Osteoblast (primary cell): ENCODE results near the gene SEMA5B. TPM values are rescaled to one million over a fixed set of nuclear protein-coding genes. Genes with fewer than 3 reads are reported as not detected.

Source experiments
- DNase-seq: peaks from one replicate; pipeline ENCODE4 v3.0.0; 2011; ENCODE audit warnings: low spot score, mixed read lengths; ENCODE audit not compliant: insufficient read length; ENCODE audit errors: missing footprints
- H2AFZ ChIP-seq: 2 replicates; pipeline ENCODE4 v1.6.0; 2011; ENCODE audit warnings: mild to moderate bottlenecking, low read length
- H3K27ac ChIP-seq: 2 replicates; pipeline ENCODE4 v1.5.1; 2011; ENCODE audit warnings: mild to moderate bottlenecking, low read depth, low read length, moderate library complexity
- H3K27me3 ChIP-seq: 2 replicates; pipeline ENCODE4 v1.6.0; 2012; ENCODE audit warnings: mild to moderate bottlenecking, control low read depth, inconsistent platforms, low read length, moderate library complexity; ENCODE audit not compliant: insufficient read depth
- H3K36me3 ChIP-seq: 2 replicates; pipeline ENCODE4 v1.5.1; 2011; ENCODE audit warnings: mild to moderate bottlenecking, low read length, control low read depth, moderate library complexity; ENCODE audit not compliant: insufficient read depth
- H3K4me1 ChIP-seq: 2 replicates; pipeline ENCODE4 v1.5.1; 2011; ENCODE audit warnings: mild to moderate bottlenecking, low read length, control low read depth, moderate library complexity; ENCODE audit not compliant: insufficient read depth
- H3K4me2 ChIP-seq: 2 replicates; pipeline ENCODE4 v1.6.0; 2011; ENCODE audit warnings: mild to moderate bottlenecking, low read length; ENCODE audit not compliant: insufficient read depth
- H3K4me3 ChIP-seq: fragments of 200-600 bp; sonication (generic); 3 replicates; pipeline ENCODE4 v1.5.1; 2012; ENCODE audit warnings: mild to moderate bottlenecking, low read length, inconsistent platforms; ENCODE audit not compliant: insufficient read depth
- H3K79me2 ChIP-seq: 2 replicates; pipeline ENCODE4 v1.6.0; 2012; ENCODE audit warnings: mild to moderate bottlenecking, low read length, control low read depth, inconsistent platforms; ENCODE audit not compliant: insufficient read depth
- H3K9me3 ChIP-seq: 2 replicates; pipeline ENCODE4 v1.5.1; 2011; ENCODE audit warnings: low read depth, low read length, control low read depth
- H4K20me1 ChIP-seq: 2 replicates; pipeline ENCODE4 v1.6.0; 2012; ENCODE audit warnings: mild to moderate bottlenecking, low read length, control low read depth; ENCODE audit not compliant: insufficient read depth
- total RNA-seq: library from RNA; depleted of rRNA; stranded (reverse); fragments of >200 nt; gene quantifications from 2 replicates; pipeline ENCODE4 v1.2.3, GENCODE V29; 2012
- TF ChIP-seq, protein P1 (sequence below): IDR thresholded peaks from 2 replicates; pipeline ENCODE4 v1.5.1; 2011; ENCODE audit warnings: mild to moderate bottlenecking, low read depth, low read length, moderate library complexity; ENCODE audit errors: extremely low read depth

The SEMA5B gene
- total RNA-seq, 1 donor, result not detected

DNA sequence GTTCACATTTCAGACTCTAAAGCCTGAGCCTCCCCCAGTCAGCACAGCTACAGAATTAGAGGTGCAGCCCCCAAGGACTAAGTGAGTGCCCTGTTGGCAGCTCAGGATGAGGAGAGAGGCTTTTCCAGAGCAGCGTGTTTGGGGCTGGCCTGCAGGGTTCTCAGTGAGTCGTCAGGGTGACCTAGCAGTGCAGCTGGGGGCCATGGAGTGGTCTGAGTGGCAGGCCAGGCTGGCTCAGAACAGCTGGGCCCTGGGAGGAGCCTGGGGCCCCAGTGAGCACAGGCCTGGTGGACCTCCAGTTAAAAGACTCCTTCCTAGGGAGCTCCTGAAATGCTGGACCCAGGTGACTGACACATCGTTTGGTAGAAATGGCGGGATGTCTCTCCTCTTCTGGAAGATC, 124.4 kb downstream of the SEMA5B start:
- Histone ChIP-seq H3K36me3 (no peaks in the 10 kb centered on the region), H2AFZ (no peak overlapping the region), H4K20me1 (no peaks in the 10 kb centered on the region), H3K27me3 (peaks cover 15% of the 10 kb centered on the region), H3K4me3 (no peak overlapping the region), H3K27ac (no peak overlapping the region), H3K79me2 (no peaks in the 10 kb centered on the region), H3K4me1 (no peaks in the 10 kb centered on the region), H3K4me2 (no peak overlapping the region), H3K9me3 (no peaks in the 10 kb centered on the region)
- TF ChIP-seq, protein P1, sequence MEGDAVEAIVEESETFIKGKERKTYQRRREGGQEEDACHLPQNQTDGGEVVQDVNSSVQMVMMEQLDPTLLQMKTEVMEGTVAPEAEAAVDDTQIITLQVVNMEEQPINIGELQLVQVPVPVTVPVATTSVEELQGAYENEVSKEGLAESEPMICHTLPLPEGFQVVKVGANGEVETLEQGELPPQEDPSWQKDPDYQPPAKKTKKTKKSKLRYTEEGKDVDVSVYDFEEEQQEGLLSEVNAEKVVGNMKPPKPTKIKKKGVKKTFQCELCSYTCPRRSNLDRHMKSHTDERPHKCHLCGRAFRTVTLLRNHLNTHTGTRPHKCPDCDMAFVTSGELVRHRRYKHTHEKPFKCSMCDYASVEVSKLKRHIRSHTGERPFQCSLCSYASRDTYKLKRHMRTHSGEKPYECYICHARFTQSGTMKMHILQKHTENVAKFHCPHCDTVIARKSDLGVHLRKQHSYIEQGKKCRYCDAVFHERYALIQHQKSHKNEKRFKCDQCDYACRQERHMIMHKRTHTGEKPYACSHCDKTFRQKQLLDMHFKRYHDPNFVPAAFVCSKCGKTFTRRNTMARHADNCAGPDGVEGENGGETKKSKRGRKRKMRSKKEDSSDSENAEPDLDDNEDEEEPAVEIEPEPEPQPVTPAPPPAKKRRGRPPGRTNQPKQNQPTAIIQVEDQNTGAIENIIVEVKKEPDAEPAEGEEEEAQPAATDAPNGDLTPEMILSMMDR, result no peak
- DNase-seq, result no peak

DNA sequence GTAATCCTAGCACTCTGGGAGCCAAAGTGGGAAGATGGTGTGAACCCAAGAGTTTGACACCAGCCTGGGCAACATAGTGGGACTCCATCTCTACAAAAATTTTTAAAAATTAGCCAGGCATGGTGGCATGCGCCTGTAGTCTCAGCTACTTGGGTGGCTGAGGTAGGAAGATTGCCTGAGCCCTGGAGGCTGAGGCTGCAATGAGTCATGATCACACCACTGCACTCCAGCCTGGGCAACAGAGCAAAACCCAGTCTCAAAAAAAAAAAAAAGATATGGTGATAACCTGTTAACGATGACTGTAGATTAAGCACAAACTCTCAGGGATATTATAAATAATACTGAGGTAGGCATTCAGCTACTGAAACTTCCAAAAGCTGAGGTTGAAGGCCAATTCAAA, 125.2 kb downstream of the SEMA5B start:
- Histone ChIP-seq H3K27me3 (peaks cover 11% of the 10 kb centered on the region), H3K9me3 (no peaks in the 10 kb centered on the region), H3K4me1 (no peaks in the 10 kb centered on the region), H3K36me3 (no peaks in the 10 kb centered on the region), H3K27ac (no peak overlapping the region), H4K20me1 (no peaks in the 10 kb centered on the region), H3K79me2 (no peaks in the 10 kb centered on the region), H3K4me3 (no peak overlapping the region), H3K4me2 (no peak overlapping the region), H2AFZ (no peak overlapping the region)
- DNase-seq, result no peak
- TF ChIP-seq, protein P1, result no peak

DNA sequence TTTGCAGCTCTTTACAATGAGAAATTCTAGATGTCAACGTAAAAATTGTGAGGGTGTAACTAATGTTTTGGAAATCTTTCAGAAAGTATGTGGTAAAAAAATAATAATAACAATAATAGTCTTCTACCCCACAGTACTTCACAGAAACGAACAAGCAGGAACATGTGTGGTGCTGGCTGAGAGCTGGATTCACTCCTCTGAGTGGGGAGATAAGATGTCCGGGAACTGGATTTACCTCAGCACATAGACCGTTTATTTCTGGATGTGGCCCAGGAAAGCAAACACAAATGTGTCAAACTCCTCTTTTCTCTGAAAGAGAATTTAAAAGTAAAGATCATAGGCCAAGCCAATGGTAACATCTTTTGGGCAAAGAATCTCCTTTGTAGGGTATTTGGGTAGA, 129.3 kb downstream of the SEMA5B start:
- peaks cover 19% of the 10 kb centered on the region for H3K27me3 ChIP-seq
- H3K4me1 ChIP-seq, result no peaks in the 10 kb centered on the region

DNA sequence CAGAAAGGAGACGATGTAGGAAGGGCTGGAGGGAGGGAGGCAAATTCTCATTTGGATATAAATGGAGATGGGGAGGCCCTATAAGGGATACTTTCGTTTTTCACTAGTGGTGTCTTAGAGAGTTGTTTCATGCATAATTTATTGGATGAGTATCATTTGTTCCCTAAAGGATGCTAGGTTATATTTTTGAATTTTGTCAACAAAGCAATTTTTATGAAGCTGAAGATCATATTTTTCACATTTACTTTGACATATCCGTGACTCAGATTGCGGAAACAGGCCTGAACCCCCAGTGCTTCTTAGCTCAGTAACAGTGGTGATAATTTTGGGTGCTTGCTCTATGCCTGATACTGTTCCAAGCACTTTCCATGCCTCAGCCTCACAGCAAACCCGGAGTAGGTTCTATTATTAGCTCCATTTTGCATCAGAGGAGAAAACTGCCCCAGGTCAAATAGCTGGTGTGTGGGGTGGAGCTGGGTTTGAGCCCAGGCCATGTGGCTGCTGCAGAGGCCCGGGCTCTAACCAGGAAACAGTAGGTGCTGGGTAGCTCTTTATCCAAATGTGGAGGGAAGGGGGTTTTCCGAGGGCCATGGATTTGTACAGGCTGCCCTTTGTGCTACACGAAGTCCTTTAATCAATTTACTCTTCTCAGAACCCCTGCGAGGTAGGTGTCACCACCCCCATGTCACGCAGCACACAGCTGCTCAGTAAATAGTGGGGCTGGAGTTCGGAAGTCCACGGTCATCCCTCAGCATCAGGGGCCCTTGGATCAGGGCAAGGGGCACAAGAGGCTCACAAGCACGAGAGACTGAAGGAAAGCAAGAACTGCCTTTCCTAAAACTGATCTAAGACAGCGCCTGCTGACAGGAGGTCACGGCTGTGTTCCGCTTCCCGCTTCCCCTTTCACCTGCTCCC, 133.6 kb downstream of the SEMA5B start:
- H3K27ac ChIP-seq, result no peak overlapping the region
- no peak overlapping the region for H2AFZ ChIP-seq
- TF ChIP-seq, protein P1, result no peak
- peaks cover 19% of the 10 kb centered on the region for H3K27me3 ChIP-seq
- no peaks in the 10 kb centered on the region for H3K79me2 ChIP-seq
- no peaks in the 10 kb centered on the region for H3K36me3 ChIP-seq
- no peaks in the 10 kb centered on the region for H3K4me1 ChIP-seq
- no peaks in the 10 kb centered on the region for H4K20me1 ChIP-seq
- H3K9me3 ChIP-seq, result no peaks in the 10 kb centered on the region
- no peak overlapping the region for H3K4me3 ChIP-seq
- H3K4me2 ChIP-seq, result no peak overlapping the region
- DNase-seq, result peak; percentile 51

More for the DNA sequence above, 129.3 kb downstream of the SEMA5B start:
- Histone ChIP-seq H3K79me2 (no peaks in the 10 kb centered on the region), H3K4me2 (no peak overlapping the region), H3K27ac (no peak overlapping the region), H3K36me3 (no peaks in the 10 kb centered on the region), H4K20me1 (no peaks in the 10 kb centered on the region), H2AFZ (no peak overlapping the region), H3K9me3 (no peaks in the 10 kb centered on the region), H3K4me3 (no peak overlapping the region)
- DNase-seq, result no peak
- TF ChIP-seq, protein P1, result no peak
